ENCODE data around the gene RAMP3.
"Not testable (repeated sequence)": the region's sequence is repeated elsewhere in the genome, so short reads cannot be mapped to it uniquely, and the experiment has no call there.

Gene RAMP3

DNA sequence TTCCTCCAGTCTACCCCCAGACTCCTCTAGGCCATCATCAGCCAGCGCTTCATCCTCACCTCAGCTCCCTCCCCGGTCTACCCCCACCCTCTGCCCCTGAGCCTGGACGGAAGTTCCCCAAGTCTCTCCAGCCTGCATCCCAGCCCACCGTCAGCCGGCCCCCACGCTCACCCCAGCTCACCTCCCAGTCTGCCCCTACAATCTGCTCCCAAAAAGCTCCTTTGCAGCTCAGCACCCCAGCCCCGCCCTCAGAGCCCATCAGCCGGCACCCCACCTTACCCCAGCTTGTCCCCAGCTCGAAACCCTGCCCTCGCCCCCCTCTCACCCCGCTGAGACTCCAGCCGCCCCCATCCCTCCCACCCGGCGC, 322 bp upstream of the RAMP3 start:
- no peak for DNase-seq

DNA sequence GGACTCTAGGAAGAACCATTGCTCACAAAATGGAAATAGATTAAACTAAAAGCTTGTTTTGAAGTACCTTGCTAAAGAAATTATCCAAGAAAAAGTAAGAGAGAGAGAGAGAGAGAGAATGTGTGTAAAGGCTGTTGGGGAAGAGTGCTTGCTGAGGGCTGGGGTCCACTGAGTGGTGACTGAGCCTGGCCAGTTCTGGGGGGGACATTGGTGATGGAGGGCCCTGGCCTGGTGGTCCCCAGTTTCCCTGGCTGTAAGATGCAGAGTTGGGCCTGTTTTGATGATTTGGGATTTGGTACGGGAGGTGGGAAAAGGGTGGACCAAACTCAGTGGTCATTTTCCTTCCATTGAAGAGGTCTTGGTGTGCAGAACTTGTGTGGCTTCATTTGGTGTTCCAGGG, 880 bp downstream of the RAMP3 start:
- DNase-seq, result no peak

DNA sequence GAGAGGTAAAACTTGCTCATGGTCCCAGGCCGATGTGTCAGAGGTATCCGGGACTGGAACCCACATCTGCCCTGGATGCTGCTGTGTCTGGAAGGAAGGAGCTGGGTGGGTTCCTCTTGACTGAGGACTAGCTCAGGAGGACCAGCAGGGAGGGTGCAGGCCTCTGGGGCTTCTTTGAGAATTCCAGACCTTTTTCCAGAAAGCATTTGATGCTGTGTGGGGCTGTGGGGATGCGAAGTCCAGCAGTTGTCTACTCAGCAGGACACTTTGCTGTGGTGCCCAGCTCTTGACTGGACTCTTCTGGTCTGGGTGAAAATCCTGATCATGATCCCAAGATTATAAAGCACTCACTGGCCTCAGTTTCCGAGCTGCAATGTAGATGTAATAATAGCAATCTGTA, 1.7 kb downstream of the RAMP3 start:
- no peak for DNase-seq

DNA sequence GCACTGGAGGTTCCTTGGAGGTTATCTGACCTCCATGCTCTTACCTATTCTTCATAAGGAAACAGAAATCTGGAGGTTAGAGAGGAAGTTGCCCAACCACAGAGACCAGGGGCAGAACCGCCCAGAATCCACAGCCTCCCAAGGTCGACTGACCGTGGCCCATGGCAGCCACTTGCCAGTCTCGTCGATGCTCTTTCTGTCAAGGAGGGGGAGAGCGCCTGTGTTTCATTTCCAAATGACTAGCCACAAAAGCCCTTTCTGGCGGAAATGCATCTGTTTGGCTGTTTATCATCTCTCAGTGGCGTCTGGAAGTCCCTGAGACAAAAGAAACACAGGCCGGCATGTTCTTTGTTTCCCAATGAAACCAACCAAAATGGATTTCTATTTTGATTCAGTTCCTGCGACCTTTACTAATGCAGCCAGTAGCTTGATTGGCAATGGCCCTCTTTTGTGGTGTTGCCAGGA, 2.9 kb downstream of the RAMP3 start:
- DNase-seq, result no peak

DNA sequence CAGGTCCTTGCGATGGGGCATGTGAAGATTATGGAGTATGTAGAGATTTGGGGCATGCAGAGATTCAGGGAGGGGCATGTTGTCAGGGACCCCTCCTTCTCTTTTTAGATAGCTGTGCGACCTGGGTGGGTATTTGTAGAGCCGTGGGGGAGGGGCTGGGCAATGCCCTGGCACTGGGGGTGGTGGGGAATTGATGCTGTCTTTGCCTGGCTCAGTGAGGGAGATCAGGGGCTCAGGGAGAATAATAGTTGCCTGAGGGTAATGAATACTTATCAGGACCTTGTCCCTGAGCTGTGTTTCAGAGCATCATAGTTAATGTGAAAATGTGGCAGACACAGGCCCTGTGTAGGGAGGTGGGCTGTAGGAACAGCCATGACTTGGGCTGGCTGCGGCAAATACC, 3.5 kb downstream of the RAMP3 start:
- DNase-seq, result no peak

DNA sequence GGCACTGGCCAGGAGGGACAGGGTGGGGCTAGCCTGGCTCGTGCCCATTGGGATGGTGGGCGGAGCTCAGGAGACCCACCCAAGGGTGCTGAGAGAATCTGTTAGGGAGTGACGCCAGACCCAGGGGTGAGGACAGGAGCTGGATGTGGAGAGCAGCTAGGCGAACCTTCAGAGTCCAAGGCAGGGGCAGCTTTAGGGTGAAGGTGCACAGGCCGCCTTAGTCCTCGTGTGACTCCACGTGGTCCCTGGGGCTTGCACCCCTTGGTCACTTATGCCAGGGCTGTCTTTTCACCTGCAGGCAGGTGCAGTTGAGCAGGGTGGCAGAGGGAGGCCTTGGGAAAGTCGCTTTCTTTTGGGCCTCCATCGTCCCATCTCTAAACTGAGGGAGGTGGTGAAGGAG, 4.3 kb downstream of the RAMP3 start:
- no peak for DNase-seq

DNA sequence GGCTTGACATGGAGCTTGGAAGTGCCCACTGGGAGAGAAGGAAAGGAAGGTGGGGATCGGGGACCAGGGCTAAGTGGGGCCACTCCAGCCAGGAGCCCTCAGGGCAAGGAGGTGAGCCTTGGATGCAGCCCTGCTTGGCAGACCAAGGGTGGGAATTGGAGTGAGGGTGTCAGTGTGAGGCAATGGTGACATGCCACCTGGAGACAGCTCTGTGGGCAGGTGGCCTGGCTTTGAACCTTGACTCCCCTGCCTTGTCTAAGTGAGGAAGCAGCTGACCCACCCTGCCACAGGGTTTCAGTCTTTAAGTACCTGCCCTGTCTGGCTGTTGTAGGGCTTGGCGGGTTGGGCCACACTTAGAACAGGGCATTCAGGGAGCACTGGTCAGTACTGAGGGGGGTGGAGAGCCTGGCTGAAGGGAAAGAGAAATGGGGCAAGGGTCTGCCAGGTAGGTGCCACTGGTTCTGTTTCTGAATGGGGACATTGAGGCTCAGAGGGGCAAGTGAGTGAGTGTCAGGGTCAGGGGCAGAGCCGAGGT, 4.8 kb downstream of the RAMP3 start:
- DNase-seq, result no peak

DNA sequence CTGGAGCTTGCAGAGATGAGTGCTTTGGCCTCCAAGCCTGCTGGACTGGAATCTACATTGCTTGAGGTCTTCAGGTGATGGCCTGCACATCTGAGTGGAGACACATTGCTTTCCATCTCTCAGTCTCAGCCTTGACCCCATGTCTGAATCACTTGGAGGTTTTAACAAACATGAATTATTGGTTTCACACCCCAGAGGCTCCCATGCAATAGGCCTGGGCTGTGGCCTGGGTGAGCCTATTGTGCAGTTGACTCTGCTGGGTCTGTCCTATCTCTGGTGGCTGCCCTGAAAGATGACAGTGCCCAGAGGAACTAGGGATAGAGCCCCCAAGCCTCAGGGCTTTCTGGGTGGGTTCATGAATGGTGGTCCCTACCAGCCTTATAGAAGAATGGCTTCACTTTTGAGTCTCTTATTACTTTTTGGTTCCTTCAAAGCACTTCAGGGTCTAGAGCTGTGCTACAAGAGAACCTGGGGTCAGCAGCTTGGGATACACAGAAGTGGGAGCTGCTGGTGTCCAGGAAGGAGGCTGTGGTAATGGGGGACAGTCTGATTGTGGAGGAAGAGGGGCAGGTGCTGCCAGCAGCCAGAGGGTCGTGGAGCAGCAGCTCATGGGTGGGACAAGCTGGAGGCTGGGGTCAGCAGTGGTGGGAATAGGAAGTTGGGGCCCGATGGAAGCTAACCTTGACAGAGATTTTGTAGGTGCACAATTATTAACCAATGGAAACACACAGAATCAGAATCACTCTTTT, 5.5 kb downstream of the RAMP3 start:
- DNase-seq, result no peak

DNA sequence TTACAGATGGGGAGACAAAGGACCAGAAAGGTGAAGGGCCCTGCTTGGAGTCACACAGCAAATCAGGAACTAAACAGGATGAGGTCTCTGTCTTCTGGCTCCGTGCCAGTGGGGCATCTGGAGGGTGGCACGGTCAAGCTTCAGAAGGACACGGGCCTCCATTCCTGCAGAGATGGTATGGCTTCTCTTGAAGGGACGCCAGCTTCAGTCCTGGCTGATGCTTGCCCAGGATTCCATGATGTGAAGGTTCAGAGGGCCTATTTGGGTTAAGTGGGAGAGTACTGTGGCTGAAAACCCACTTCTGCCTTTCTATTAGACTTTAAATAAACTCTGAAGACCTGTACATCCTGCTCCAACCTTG, 6.1 kb downstream of the RAMP3 start:
- DNase-seq, result no peak

DNA sequence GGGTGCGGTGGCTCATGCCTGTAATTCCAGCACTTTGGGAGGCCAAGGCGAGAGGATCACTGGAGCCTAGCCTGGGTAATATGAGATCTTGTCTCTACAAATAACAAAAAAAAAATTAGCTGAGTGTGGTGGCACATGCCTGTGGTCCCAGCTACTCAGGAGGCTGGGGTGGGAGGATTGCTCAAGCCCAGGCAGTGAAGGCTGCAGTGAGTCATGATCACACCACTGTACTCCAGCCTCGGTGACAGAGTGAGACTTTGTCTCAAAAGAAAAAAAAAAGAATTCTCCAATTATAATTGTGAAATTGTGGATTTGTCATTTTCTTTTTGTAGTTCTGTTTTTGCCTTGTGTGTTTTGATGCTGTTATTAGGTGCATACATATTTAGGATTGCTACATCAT, 6.7 kb downstream of the RAMP3 start:
- DNase-seq, result not testable (repeated sequence)

DNA sequence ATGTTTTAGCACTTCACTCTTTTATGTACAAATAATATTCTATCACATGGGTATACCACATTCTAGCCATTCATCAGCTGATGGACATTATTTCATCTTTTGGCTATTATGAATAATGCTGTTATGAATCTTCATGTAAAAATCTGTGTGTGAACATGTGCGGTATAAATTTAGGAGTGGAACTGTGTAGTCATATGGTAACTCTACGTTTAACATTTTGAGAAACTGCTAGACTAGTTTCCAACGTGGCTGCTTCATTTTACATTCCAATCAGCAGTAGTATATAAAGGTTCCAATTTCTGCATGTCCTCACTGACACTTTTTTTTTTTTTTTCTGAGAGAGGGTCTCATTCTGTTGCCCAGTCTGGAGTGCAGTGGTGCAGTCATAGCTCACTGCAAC, 8.3 kb downstream of the RAMP3 start:
- DNase-seq, result no peak

DNA sequence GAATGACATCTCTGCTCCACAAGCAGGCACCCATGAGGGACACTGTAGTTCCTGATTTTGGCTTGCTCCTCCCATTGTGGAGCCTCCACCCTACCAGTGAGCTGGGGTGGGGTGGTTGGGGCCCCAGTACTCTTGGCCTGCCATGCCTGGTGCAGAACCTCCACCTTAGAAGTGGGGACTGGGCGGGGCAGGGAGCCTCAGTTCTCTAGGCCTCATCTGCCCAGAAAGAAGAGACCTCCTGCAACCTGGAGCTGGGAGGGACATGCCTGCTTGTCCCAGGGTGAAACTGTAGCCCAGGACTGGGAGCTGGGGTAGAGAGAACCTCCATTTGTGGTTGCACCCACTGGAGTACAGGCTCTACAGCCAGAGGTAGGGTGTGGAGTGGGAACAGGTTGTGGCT, 14.4 kb downstream of the RAMP3 start:
- no peak for DNase-seq

DNA sequence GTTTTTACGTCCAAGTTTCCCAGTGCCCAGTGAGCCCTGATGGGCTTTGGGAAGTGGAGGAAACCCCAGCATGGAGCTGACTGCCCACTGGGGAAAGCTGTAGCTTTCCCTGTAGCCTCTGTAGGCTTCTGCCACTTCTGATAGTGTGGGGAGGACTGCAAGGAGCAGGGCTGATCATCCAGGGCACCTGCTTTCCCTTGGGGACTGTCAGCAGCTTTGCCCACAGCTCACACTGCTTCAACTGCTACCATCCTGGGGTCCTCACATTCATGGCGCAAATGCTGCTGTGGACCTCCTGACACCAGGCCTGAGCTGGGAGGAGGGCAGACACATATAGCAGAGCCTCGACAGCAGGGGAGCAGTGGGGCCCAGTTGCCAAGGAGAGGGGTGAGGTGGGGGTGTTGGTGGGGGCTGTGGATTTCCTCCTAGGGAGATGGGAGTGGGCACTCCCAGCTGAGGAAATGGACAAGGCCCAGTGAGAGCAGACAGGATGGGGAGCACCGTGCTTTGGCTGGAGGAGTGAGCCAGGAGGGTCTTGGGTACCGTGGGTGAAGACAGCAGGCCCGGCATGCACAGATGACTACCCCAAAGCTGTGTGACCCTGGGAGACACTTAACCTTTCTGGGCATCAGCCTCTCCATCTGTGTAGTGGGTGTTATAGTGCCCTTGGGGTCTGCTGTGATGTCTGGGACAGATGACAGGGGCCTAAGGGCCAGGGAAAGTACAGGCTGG, 16.2 kb downstream of the RAMP3 start:
- no peak for DNase-seq

DNA sequence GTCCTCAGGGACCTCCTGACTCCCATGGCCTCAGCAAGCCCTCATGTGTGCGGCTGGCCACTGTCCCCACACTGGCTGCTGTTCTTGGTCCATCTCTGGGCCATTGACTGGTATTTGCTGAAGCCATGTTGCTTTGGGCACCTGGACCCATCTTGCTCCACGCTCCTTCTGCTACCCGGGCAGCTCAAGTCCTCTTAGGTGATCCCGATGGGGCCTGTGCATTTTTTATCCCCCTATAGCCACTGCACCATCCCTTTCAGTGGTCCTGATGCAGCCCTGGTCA, 16.7 kb downstream of the RAMP3 start:
- no peak for DNase-seq

DNA sequence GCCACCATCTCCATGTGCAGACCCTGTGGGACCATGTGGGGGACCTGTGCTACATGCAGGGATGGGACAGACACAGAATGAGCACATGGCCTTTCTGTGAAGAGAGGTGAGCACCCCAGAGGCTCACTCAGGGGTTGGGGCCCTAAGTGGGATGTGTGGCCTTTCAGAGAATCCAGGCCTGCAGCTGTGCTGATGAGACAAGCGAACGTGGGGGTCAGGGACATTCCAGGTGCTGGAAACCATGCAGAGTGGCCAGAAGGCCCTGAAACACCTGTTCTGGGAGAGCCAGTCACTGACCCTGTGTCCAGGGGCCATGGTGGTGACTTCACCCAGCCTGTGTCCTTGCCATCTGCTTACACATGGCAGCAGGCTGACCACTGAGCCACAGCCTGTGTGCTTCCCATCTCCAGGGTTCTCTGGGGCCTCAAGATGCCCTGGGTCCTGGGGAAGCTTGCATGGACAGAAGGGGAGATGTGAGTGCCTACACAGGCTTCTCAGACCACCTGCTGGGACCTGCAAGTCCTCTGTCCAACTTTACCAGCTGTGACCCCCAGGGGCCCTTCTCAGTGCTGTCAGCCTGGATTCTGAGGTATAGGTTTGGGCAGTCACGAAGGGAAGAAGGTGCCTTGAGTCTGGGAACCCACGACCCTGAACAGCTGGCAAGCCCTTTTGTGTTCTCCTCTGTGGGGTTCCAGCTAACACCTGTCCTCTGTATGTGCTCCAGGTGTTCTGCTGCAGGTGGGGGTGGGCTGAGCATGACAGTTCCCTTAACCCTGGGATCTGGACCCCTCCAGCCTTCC, 17.6 kb downstream of the RAMP3 start:
- no peak for DNase-seq

DNA sequence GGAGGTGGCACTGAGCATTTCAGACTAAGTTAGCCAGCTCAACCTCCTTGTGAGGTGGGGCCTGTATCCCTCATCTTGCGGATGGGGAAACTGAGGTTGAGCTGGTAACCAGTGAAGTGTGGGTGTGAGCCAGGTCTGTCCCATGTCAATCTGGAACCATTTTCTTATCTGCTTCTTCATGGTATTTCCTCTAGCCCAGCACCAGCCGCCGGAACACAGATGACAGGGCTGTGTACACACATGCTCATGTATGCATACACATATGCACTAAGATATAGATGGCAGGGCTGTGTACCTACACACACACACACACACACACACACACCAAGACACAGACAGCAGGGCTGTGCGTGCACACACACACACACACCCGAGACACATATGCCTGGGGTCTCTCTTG, 18.5 kb downstream of the RAMP3 start:
- DNase-seq, result no peak

DNA sequence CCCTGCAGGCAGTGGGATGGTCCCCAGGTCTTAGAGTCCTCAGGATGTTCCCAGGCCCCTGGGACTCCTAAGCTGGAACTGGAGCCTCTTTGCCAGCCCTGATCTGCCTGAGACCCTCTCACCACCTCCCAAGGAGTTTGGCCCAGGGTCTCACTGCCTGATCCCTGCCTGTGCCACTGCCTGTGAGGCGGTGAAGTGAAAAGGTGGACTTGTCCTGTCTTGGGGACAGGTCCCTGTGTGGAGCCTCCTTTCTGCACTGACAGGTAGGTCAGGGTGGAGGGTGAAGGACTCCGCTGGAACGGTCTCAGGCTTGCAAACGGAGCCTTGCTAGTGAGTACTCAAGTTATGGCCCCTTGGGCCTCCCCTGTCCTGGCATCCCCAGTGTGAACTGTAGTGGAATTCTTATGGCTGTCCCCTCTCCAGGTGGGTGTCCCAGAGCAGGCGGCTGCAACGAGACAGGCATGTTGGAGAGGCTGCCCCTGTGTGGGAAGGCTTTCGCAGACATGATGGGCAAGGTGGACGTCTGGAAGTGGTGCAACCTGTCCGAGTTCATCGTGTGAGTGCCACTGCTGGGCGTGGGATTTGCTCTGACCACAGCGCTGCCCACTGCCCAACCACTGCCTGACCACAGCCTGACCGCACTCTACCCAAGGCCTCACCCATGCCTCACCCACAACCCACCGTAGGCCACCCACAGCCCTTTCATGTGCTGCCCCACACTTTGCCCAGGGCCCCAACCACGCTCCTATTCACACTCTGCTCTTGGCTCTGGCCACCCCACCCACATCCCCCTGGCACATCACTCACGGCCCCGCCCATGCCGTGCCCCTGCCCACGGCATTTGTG, 19.5 kb downstream of the RAMP3 start:
- no peak for DNase-seq

DNA sequence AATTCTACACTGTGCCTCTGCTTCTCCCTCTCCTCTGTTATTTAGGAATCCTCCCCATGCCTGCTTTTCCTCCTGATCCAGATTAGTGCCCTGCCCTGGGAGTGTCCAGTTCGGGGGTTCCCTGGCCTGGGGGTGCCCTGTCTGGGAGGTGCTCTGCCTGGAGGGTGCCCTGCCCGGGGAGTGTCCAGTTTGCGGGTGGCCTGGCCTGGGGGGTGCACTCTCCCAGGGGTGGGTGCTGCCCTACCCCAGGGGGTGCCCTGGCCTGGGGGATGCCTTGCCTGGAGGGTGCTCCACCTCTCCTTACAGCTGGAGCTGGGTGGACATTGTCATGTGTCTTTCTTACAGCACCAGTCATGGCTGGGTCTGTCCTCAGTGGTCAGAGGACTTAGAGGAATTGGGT, 20.2 kb downstream of the RAMP3 start:
- no peak for DNase-seq

DNA sequence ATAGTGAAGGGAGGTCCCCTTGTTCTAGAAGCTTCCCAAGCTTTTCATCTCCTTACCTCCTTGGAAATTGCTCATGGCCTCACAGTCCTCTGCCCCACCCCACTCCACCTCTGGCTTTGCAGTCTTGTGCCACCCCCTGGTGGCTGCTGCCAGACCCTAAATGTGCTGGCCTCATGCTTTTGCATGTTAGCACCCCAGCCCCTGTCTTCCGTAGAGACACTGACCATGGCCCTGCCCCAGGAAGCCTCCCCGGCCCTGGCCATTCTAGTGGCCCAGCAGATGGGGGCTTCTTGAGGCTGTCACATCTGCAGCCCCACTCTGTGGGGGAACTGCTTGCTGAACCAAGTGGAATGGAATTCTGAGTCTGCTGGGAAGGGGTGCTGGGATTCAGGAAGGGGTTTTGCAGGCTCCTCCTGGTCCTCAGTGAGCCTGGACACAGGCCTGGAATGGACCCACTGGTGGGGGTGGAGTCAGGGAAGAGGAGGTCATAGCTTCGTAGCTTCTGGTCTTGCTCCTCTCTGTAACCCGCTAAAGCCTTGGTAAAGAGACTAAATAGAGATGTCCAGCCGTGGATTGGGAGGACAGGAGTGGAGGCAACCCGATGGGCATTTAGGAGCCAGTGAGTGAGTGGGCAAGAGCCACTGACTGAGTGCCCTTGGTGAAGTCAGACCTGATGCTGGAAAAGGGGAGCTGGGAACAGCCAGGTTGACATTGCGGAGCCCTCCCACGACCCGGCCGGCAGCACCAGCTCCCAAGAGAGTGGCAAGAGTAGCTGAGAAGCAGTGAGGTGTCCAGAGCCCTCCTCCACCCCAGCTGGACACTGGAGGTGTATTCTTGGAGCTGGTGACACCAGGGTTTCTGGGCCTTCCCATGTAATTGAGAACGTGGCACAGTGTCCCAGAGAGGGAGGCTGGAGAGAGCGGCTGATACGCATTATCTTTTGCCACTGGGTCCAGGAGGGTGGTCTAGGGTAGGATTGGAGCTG, 20.9 kb downstream of the RAMP3 start:
- no peak for DNase-seq

DNA sequence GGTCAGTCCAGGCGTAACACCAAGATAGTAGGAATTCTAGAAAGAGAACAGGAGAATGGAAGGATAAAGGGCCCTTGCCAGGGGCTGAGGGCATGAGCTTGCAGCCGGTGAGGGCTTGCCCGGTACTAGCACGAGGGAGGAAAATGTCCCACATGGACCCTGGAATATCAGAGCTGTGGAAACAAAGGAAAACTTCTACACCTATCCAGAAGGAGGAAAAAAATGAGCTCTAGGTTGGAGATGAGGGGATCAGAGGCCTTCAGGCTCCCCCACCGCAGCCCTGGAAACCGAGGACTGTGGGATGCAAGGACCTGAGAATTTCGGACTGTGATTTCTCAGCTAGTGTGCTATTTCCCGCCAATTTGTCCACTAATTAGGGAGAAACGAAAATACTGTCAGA, 22.1 kb downstream of the RAMP3 start:
- DNase-seq, result no peak

DNA sequence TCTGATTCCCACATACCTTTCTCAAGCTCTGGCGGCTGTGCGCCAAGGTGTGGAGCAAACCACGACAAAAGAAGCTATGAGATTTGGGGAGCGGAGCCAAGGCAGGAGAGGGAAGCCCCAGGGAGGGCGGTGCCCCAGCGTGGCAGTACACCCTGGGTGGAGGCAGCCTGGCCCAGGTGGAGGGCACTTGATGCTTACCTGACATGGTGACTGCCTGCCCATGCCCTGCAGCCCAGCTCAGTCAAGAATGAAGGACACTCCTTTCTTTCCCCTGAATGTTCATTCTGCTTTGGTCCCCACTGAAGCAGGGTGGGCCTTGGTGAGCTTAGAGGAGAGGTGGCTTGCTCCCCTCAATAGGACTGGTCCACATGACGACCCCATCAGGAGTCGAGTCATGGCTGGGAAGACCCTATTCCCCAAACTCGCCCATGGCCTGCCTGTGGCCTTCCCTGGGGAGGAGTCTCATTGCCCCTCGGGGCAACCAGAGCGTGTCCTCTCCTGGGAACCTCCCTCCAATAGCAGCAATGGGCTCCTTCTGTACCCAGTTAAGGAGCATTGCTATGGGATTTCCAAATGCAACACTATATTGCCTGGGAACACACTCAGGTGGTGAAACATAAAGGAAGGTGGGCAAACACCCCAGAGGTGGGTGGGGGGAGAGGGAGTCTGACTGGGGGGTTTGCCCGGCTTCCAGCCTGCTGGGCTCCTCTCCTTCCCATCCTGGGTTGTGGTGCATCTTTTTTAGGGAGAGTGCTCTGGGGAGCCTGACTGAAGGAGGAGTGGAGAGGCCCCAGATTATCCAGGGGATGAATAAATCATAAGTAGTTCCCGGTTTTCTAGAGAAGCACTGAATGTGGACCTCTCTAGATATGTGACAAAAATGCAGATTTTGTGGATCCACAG, 22.7 kb downstream of the RAMP3 start:
- DNase-seq, result no peak

Data from activated naive CD4-positive, alpha-beta T cell treated with Interleukin-2 at 50 U/mL for 16 hours (primary cell).